ENCODE measurements around the gene SCTR. TPM values are rescaled to one million over a fixed set of nuclear protein-coding genes. Genes with fewer than 3 reads are reported as not detected.
A peak's percentile ranks its signal among the peaks of the same experiment; 100 is the strongest.

SCTR gene
- total RNA-seq, 1 donor from 2014 or later, result 1.9 TPM

DNA sequence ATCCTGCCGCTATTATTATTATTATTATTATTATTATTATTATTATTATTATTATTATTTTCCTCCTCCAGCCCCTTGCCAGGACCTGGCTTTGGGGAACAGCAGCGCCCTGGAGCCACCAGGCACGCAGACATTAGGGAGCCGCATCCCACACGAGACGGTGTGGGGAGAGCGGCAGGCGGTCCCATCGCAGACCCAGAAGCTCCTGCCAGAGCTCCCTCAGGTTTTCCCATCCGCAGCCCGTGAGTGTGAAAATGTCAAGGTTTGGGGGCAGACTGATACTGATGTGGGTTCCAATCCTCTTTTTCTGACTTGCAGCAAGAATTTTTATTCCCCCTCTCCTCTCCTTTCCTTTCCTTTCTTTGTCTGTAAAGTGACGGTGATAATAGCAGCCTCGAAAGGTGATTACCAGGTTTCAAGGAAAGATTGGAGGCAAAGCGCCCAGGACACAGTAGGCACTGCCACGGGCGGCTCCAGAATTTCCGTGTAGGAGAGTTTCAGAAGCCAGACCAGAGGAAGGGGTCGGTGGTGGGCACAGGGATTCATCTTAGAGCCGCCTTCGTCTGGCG, 816 bp downstream of the SCTR start:
- Mint-ChIP-seq H3K9me3 (no peaks in the 10 kb centered on the region), H3K27me3 (peaks cover 75% of the 10 kb centered on the region), H3K36me3 (no peaks in the 10 kb centered on the region), H3K4me3 (peak overlapping the region; percentile 85), H3K4me1 (ENCODE audit: unreplicated experiment) (peaks cover 21% of the 10 kb centered on the region), H3K27ac (peak overlapping the region; percentile 27)
- DNase-seq (ENCODE audit: extremely low spot score, unreplicated experiment), result no peak
- TF ChIP-seq, protein P1, sequence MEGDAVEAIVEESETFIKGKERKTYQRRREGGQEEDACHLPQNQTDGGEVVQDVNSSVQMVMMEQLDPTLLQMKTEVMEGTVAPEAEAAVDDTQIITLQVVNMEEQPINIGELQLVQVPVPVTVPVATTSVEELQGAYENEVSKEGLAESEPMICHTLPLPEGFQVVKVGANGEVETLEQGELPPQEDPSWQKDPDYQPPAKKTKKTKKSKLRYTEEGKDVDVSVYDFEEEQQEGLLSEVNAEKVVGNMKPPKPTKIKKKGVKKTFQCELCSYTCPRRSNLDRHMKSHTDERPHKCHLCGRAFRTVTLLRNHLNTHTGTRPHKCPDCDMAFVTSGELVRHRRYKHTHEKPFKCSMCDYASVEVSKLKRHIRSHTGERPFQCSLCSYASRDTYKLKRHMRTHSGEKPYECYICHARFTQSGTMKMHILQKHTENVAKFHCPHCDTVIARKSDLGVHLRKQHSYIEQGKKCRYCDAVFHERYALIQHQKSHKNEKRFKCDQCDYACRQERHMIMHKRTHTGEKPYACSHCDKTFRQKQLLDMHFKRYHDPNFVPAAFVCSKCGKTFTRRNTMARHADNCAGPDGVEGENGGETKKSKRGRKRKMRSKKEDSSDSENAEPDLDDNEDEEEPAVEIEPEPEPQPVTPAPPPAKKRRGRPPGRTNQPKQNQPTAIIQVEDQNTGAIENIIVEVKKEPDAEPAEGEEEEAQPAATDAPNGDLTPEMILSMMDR (conservative IDR thresholded peaks at IDR 0.05), result no peak

DNA sequence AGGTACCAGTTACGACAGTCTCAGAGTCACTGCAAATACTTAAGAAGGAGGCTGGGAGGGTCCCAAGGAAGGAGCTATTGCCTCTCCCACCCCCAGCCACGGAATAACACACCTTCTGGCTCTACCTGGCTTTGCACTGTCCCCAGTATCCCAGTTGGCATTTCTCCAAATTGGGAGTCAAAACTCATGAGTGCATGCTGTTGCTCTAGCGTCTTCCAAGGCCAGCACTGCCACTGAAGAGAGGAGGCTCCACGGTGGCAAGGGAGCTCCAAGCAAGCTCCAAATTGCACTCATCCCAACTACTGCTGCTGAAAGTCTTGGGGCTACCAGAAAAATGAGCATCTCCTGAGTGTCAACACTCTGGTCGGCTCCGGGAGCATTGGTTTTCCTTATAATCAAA, 1.6 kb downstream of the SCTR start:
- Mint-ChIP-seq H3K36me3 (no peaks in the 10 kb centered on the region), H3K4me1 (ENCODE audit: unreplicated experiment) (peaks cover 21% of the 10 kb centered on the region), H3K27me3 (peaks cover 70% of the 10 kb centered on the region), H3K9me3 (peaks cover 5% of the 10 kb centered on the region), H3K27ac (no peak overlapping the region), H3K4me3 (peak overlapping the region; percentile 19)
- DNase-seq (ENCODE audit: extremely low spot score, unreplicated experiment), result no peak
- TF ChIP-seq, protein P1 (conservative IDR thresholded peaks at IDR 0.05), result no peak

DNA sequence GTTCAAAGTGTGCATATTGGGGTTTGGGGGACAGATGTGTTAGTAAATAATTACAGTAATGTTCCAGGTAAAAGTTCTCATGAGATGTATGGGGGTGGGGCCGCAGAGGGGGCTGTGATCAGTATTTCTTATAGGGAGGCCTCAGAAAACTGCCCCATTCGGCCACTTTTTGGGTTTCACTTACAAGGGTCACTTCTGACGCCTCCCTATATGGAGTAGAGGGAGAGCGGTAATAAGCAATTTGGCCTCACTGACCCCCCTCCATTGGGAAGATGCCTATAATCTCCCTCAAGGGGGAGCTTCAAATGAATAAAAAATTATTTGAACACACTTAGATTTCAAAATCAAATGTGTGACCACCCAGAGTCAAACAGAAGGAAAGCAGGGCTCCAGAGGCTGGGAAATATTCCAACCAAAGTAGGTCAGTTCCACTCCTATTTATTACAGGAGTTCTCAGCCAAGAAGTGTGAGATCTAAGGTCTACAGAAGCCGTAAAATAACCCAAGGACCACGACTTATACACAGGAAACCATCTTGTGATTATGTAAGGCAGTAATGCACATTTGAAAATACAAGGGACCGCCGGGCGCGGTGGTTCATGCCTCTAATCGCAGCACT, 2.7 kb downstream of the SCTR start:
- Mint-ChIP-seq H3K27me3 (peaks cover 64% of the 10 kb centered on the region), H3K4me1 (ENCODE audit: unreplicated experiment) (peaks cover 21% of the 10 kb centered on the region), H3K4me3 (peak overlapping the region; percentile 20), H3K27ac (no peak overlapping the region), H3K36me3 (no peaks in the 10 kb centered on the region), H3K9me3 (peaks cover 9% of the 10 kb centered on the region)
- TF ChIP-seq, protein P1 (conservative IDR thresholded peaks at IDR 0.05), result no peak
- DNase-seq (ENCODE audit: extremely low spot score, unreplicated experiment), result no peak

DNA sequence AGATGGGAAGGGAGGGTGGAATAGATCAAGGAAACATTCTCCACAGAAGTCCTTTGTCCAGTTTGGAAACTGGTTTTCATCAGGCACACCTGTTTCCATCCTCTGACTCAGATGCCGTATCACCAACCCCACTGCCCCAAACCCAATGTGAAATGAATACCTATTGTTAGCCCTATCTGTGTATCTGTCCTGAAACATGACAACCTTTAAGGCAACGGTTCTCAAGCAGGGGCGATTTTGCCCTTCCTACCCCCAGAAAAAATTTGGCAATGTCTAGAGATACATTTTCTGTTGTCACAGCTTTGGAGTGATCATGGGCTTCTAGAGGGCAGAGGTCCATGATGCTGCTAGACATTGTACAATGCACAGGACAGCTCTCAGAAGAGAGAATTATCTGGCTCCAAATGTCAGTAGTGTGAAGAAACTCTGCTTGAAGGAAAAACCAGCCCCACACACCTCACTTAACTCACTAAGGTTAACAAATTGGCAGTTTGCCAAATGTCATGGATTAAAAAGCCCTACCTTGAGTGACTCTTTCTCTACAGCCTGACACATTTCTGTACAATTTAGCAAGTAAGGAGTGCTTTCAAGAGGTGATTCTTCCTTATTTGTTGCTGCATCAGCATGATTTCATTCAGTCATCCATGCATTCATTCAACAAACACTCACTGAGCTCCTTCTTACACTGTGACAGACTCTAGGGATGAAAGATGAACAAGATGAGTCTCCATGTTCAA, 3.4 kb downstream of the SCTR start:
- H3K4me1 Mint-ChIP-seq (ENCODE audit: unreplicated experiment), result peaks cover 18% of the 10 kb centered on the region
- DNase-seq (ENCODE audit: extremely low spot score, unreplicated experiment), result no peak
- H3K27ac Mint-ChIP-seq, result no peak overlapping the region
- H3K27me3 Mint-ChIP-seq, result peaks cover 64% of the 10 kb centered on the region
- TF ChIP-seq, protein P1 (conservative IDR thresholded peaks at IDR 0.05), result no peak
- H3K4me3 Mint-ChIP-seq, result peak overlapping the region; percentile 20
- H3K36me3 Mint-ChIP-seq, result peaks cover 4% of the 10 kb centered on the region
- H3K9me3 Mint-ChIP-seq, result peaks cover 14% of the 10 kb centered on the region

DNA sequence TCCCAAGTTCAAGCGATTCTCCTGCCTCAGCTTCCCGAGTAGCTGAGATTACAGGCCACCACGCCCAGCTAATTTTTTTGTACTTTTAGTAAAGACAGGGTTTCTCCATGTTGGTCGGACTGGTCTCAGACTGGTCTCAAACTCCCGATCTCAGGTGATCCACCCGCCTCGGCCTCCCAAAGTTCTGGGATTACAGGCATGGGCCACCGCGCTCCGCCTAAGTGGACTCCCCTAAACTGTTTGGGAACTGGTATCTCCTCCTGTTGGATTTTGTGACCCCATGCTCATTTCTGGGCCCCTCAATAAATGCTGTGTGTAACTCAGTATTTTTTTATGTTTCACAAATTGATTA, 5.2 kb downstream of the SCTR start:
- peaks cover 4% of the 10 kb centered on the region for H3K36me3 Mint-ChIP-seq
- H3K27ac Mint-ChIP-seq, result no peak overlapping the region
- H3K9me3 Mint-ChIP-seq, result peaks cover 14% of the 10 kb centered on the region
- H3K4me3 Mint-ChIP-seq, result no peak overlapping the region
- H3K4me1 Mint-ChIP-seq (ENCODE audit: unreplicated experiment), result peaks cover 10% of the 10 kb centered on the region
- TF ChIP-seq, protein P1 (conservative IDR thresholded peaks at IDR 0.05), result no peak
- DNase-seq (ENCODE audit: extremely low spot score, unreplicated experiment), result no peak
- H3K27me3 Mint-ChIP-seq, result peaks cover 62% of the 10 kb centered on the region
